Epithelial cell of esophagus (primary cell): ENCODE results near the gene CAMK2N1.

ENCODE experiments used
- DNase-seq: peaks from one replicate; pipeline ENCODE4 v3.0.0; 2010; ENCODE audit warnings: low read depth
- H3K4me3 ChIP-seq: 2 replicates; pipeline ENCODE4 v1.5.1; 2011; ENCODE audit warnings: mild to moderate bottlenecking, low read length, control low read depth
- CTCF ChIP-seq: IDR thresholded peaks from 2 replicates; pipeline ENCODE4 v1.5.1; 2011; ENCODE audit warnings: low read depth, mild to moderate bottlenecking, low read length, control low read depth, inconsistent platforms; ENCODE audit not compliant: insufficient read depth; ENCODE audit errors: missing control alignments

CAMK2N1 gene

GRCh38 chr1:20458717-20459116, 27.3 kb downstream of the CAMK2N1 start:
- no peak for TF ChIP-seq CTCF

GRCh38 chr1:20454004-20454403, 32.0 kb downstream of the CAMK2N1 start:
- no peak for TF ChIP-seq CTCF
- no peak for DNase-seq
- H3K4me3 ChIP-seq: no peak overlapping the region

More at GRCh38 chr1:20458717-20459116, 27.3 kb downstream of the CAMK2N1 start:
- DNase-seq: no peak
- H3K4me3 ChIP-seq: no peak overlapping the region

GRCh38 chr1:20449735-20450311, 36.2 kb downstream of the CAMK2N1 start:
- H3K4me3 ChIP-seq: no peak overlapping the region
- DNase-seq: peak; percentile 77
- TF ChIP-seq CTCF: no peak

GRCh38 chr1:20448671-20449071, 37.3 kb downstream of the CAMK2N1 start:
- no peak for TF ChIP-seq CTCF
- H3K4me3 ChIP-seq: no peak overlapping the region
- no peak for DNase-seq

- TF ChIP-seq CTCF: no peak
- DNase-seq: no peak
- no peak overlapping the region for H3K4me3 ChIP-seq
These were observed 38.2 kb downstream of the CAMK2N1 start for GRCh38 chr1:20447794-20448193.

GRCh38 chr1:20446796-20447195, 39.2 kb downstream of the CAMK2N1 start:
- peak; percentile 68 for DNase-seq
- TF ChIP-seq CTCF: no peak
- no peak overlapping the region for H3K4me3 ChIP-seq

- TF ChIP-seq CTCF: no peak
- DNase-seq: no peak
- H3K4me3 ChIP-seq: no peak overlapping the region
These were observed 40.1 kb downstream of the CAMK2N1 start for GRCh38 chr1:20445956-20446355.
